ENCODE measurements around the gene TNFSF4. TPM values are rescaled to one million over a fixed set of nuclear protein-coding genes. Genes with fewer than 3 reads are reported as not detected.

TNFSF4 gene
- polyA plus RNA-seq, 1 of the 3 experiments (the other 2 are of a cell fraction) = 25.9 TPM

- H2AFZ ChIP-seq (ENCODE audit: low read depth) = peak overlapping the region; percentile 66; the same call in 1 of the 2 replicates
- H3K9me3 ChIP-seq = no peaks in the 10 kb centered on the region
- no peak overlapping the region for H3K4me2 ChIP-seq
- H3F3A ChIP-seq (replicated peaks; ENCODE audit: insufficient read depth) = peaks cover 7% of the 10 kb centered on the region
- no peaks in the 10 kb centered on the region for H3K36me3 ChIP-seq (replicated peaks in 1 of 2; ENCODE audit: control insufficient read depth in 1 of 2, insufficient read depth in 2 of 2, low read length in 1 of 2)
- no peaks in the 10 kb centered on the region for H4K20me1 ChIP-seq (ENCODE audit: insufficient read depth)
- H3K79me2 ChIP-seq (ENCODE audit: insufficient read depth) = no peaks in the 10 kb centered on the region
- CTCF ChIA-PET = no interaction called here
- POLR2A ChIA-PET = no interaction called here
- H3K4me1 ChIP-seq (ENCODE audit: control insufficient read depth in 1 of 2, insufficient read depth in 2 of 2, low read depth in 1 of 2, low read length in 1 of 2) = peaks cover 0 to 5% of the 10 kb centered on the region in 2 experiments; a peak in 2 of 4 replicates
- TF ChIP-seq NRF1 (IDR thresholded peaks at IDR 0.05; ENCODE audit: low read depth, low read length) (no peak), RAD21 (IDR thresholded peaks at IDR 0.05; ENCODE audit: low read length) (no peak), MAX (IDR thresholded peaks at IDR 0.05; ENCODE audit: low read depth) (no peak), EZH2phosphoT487 (IDR thresholded peaks at IDR 0.05; ENCODE audit: borderline replicate concordance, low read depth) (no peak), TAF1 (IDR thresholded peaks at IDR 0.05; ENCODE audit: borderline replicate concordance, low read depth, low read length) (no peak), FOSL2 (IDR thresholded peaks at IDR 0.05; ENCODE audit: borderline replicate concordance, low read depth) (no peak), GABPA (IDR thresholded peaks at IDR 0.05; ENCODE audit: low read depth) (no peak), REST (IDR thresholded peaks at IDR 0.05; ENCODE audit: low read depth, low read length) (no peak), YY1 (IDR thresholded peaks at IDR 0.05; ENCODE audit: low read depth) (no peak), MEF2A (IDR thresholded peaks at IDR 0.05; ENCODE audit: borderline replicate concordance, low read depth) (no peak), ZBTB33 (IDR thresholded peaks at IDR 0.05; ENCODE audit: borderline replicate concordance, low read depth) (no peak), SIN3A (IDR thresholded peaks at IDR 0.05; ENCODE audit: borderline replicate concordance, low read depth, low read length) (no peak), TCF12 (IDR thresholded peaks at IDR 0.05) (no peak)
- H3K9ac ChIP-seq = no peak overlapping the region
- H3K27me3 ChIP-seq (ENCODE audit: insufficient read depth) = no peaks in the 10 kb centered on the region
- H3K9me2 ChIP-seq = no peaks in the 10 kb centered on the region
- H3K4me3 ChIP-seq (ENCODE audit: low read depth in 2 of 2, low read length in 1 of 2) = no peak overlapping the region
- no peak for DNase-seq
- WGBS (ENCODE audit: low lambda C conversion rate) = 66% methylated on average over 5 of the region's 5 CpGs
- H3K27ac ChIP-seq (ENCODE audit: low read depth in 2 of 2, low read length in 1 of 2) = 0 out of 4 replicates have a peak overlapping the region, but pooled peaks of 1 of the 2 experiments have one; percentile 25
Measured at GRCh38 chr1:173134800-173135199, 72.3 kb downstream of the TNFSF4 start.

Measured in SK-N-SH (cell line).